Inflammatory macrophage treated with lipopolysaccharide for 1 hour (primary cell): Measurements from ENCODE around the gene IL17A.

Experiments used
- DNase-seq, 2 donors: peaks; one replicate each; pipeline ENCODE4 v3.0.0-alpha.2; 2020 to 2022

The IL17A gene

DNA sequence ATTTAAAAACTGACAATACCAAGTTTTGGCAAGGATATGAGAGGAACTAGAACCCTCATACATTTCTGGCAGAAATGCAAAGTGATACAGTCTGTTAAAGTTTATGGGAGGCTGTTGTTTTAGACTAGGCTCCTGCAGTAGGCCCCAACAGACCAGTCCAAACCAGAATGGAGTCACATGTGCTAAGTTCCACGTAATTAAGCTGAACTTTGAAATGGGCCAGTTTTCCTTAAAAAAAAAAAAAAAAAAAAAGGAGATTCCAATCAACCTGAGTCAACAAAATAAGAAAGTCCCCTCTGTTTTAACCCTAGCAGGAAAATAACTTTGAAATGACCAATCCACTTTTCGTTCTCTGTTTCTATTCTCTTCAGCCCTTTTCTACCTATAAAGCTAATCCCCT lies 31.6 kb downstream of the IL17A start:
- no peak for DNase-seq

DNA sequence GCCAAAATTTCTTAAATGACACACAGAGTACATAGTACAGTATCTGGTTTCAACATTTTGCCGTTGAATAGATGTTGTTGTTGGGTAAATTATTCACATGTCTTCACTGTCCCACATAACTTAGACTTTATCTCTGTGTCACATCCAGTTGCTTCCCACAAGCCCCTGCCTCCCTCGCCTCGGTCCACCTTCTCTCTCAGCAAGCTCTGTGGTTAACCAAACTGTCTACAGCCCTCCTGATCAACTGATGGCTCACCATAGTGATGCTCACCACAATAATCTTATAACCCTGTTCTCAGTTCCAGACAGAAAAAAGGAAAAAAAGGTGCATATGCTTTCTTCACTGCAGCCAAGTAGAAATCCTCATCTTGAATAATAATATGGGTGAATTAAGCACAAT lies 35.1 kb downstream of the IL17A start:
- no peak for DNase-seq

DNA sequence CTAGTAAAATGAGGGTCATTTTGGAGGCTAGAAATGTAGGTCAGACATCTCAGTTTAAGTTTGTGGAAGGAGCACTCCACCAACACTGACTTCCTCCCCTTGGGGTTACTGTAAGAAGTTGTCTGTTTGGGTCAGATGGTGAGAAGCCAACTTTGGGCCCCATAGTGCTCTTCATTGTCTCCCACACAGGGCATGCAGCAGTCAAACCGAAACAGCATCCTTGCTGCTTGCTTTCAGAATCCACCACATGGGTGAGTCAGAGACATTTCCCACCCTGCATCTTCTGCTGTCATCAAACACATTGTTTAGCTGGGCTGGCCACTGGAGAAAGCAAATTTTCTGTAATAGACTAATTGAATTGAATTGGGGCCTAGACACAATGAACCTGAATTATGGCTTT lies 41.3 kb downstream of the IL17A start:
- no peak for DNase-seq

DNA sequence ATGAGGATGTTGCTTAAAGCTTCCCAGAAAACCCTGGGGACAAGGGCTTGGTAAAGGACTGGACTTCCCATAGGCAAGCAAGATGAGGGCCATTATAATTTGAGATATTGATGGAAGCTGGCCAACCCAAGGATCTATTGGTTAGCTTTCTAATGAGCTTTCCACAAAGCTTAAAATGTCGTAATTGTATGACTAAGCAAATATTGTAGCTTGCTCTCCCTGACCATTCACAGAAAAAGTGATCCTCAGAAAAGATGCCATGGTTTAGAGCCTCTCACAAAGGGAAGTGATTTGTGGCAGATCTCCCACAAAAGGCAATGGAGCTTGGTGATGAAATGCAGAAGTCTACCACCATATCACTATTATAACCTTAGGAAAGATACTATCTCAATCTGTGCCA lies 44.5 kb downstream of the IL17A start:
- DNase-seq = no peak

DNA sequence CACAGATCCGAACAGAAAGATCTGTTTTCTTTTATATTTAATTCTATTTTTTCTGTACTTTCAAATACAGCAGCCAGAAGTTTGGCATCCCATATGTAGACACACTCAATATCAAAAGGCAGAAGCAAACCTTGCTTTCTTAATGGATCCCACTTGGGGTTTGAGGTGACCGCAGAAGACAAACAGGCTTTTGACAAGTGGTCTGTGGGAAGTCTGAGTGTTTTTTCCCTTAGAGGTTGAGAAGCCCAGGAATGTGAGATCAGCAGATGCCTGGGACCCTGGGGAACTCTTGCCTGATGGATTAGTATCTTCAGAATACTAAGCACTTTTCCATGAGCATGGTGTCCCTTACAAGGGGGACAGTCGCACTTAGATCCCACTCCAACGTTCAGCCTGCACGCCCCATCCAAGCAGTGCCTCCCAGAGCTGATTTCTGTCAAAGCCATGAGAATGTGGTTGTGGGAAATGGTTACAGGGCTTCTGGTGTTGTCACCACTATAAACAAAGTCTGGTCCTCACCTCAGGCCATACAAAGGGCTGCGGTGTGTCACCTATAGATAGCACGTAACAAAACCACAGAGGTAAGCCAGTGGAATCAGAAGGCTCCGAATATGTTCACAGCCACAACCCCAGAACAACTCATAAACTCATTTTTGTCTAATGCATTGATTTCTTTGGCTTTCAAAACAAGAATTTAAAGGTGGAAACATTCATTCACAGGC lies 45.4 kb downstream of the IL17A start:
- no peak for DNase-seq

DNA sequence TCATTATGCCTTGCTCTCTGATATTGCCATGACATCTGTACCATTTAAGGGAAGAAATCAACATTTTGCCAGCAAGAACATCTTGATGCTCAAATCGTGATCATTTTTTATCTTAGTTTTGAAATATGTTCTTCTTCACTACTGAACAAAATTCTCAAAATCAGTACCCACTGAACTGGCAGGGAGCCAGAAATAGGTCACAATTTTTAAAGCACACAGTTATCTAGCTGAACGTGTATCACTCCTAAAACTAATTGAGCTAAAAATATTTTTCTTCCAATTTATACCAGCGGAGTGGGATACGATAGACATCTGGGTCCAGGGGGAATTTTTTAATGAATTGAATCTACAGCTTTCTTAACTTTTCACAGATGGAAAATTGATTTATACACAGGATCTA lies 46.8 kb downstream of the IL17A start:
- no peak for DNase-seq

DNA sequence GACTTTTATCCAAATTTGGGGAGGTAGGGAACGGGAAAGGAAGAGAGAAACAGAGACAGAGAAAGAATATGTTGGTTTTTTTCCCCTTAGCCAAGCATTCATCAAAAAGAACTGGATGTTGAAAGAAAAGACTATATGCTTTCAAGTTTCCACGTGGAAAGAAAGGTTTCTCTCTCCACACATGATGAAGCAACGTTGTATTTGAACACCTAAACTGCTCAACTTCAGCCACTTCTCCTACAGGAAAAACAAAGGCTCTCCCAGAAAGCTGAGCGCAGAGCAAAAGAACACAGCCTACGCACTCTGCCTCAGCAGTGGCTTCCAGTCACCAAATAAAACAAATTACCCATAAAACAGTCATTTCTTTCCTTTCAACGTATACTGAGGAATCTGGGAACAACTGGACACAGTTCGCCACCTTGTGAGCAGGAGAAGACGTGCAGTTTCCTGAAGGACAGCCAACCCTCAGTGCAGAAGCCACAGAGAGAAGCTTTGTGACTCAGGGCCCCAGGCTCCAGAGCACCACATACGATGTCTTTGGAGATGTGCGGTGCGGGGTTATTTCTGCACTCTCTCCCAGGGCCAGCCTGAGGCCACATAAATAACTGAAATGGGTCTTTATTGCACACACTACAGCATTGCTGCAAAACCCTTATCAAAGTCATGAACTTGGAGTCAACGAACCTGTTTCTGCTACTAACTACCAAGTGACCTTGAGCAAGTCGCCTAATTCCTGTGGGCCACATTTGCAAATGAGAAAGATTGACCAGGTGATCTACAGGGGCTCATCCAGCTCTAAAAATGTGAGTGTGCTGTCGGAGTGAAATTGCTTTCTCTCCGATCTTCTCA lies 48.0 kb downstream of the IL17A start:
- no peak for DNase-seq
